Brain microvascular endothelial cell (primary cell): ENCODE measurements around the gene MEF2A.

Experiments
- DNase-seq: peaks from one replicate; pipeline ENCODE4 v3.0.0-alpha.2; 2020
- H3K27ac ChIP-seq: fragments of 250-450 bp; sonication (Bioruptor Pico); 2 replicates; pipeline ENCODE4 v1.5.1; 2020; ENCODE audit warnings: mild to moderate bottlenecking, moderate library complexity
- H3K27me3 ChIP-seq: fragments of 250-450 bp; sonication (Bioruptor Pico); replicated peaks from 2 replicates; pipeline ENCODE4 v1.5.1; 2020; ENCODE audit warnings: mild to moderate bottlenecking
- H3K36me3 ChIP-seq: fragments of 250-450 bp; sonication (Bioruptor Pico); replicated peaks from 2 replicates; pipeline ENCODE4 v1.5.1; 2020; ENCODE audit warnings: mild to moderate bottlenecking
- H3K4me3 ChIP-seq: 2 replicates; pipeline ENCODE4 v1.5.1; 2011; ENCODE audit warnings: low read depth, mild to moderate bottlenecking, control low read depth, low read length, moderate library complexity
- CTCF ChIP-seq: IDR thresholded peaks from 2 replicates; pipeline ENCODE4 v1.5.1; 2011; ENCODE audit warnings: low read depth, mild to moderate bottlenecking, moderate library complexity, low read length, control low read depth, inconsistent platforms; ENCODE audit errors: missing control alignments
- in situ Hi-C: cut with HindIII; loops from 2 replicates; pipeline ENCODE4 v1.10.0; 2017; ENCODE audit warnings: low sequenced_read_pairs, low pct_ligation_motif_present

MEF2A gene

GRCh38 chr15:99721896-99722295 lies 156.1 kb downstream of the MEF2A start:
- in situ Hi-C loops: loop anchor here (25.0 kb wide), 1 partner anchor 435 kb away; no protein-coding TSS in a partner anchor
- no peak for TF ChIP-seq CTCF
- H3K4me3 ChIP-seq: no peak overlapping the region
- H3K27me3 ChIP-seq: no peaks in the 10 kb centered on the region
- H3K27ac ChIP-seq: no peak overlapping the region
- H3K36me3 ChIP-seq: no peaks in the 10 kb centered on the region
- no peak for DNase-seq

- Histone ChIP-seq H3K36me3 (no peaks in the 10 kb centered on the region), H3K27ac (no peak overlapping the region), H3K4me3 (no peak overlapping the region), H3K27me3 (no peaks in the 10 kb centered on the region)
- TF ChIP-seq CTCF: no peak
- in situ Hi-C loops: loop anchor here (25.0 kb wide), 1 partner anchor 435 kb away; no protein-coding TSS in a partner anchor
- no peak for DNase-seq
Observed at GRCh38 chr15:99722406-99722805, 156.6 kb downstream of the MEF2A start.

- Histone ChIP-seq H3K27ac (no peak overlapping the region), H3K36me3 (no peaks in the 10 kb centered on the region)
- in situ Hi-C loops: no loop called here
Observed at GRCh38 chr15:99726333-99726732, 160.5 kb downstream of the MEF2A start.

GRCh38 chr15:99727330-99727729 lies 161.5 kb downstream of the MEF2A start:
- no peak overlapping the region for H3K27ac ChIP-seq
- H3K4me3 ChIP-seq: no peak overlapping the region
- H3K27me3 ChIP-seq: no peaks in the 10 kb centered on the region
- DNase-seq: no peak
- TF ChIP-seq CTCF: no peak
- H3K36me3 ChIP-seq: no peaks in the 10 kb centered on the region
- in situ Hi-C loops: no loop called here

More at GRCh38 chr15:99726333-99726732, 160.5 kb downstream of the MEF2A start:
- TF ChIP-seq CTCF: no peak
- Histone ChIP-seq H3K27me3 (no peaks in the 10 kb centered on the region), H3K4me3 (no peak overlapping the region)
- no peak for DNase-seq

GRCh38 chr15:99727733-99728132 lies 161.9 kb downstream of the MEF2A start:
- Histone ChIP-seq H3K36me3 (no peaks in the 10 kb centered on the region), H3K4me3 (no peak overlapping the region), H3K27me3 (no peaks in the 10 kb centered on the region), H3K27ac (no peak overlapping the region)
- TF ChIP-seq CTCF: no peak
- DNase-seq: no peak
- in situ Hi-C loops: no loop called here

- no peaks in the 10 kb centered on the region for H3K36me3 ChIP-seq
- H3K27me3 ChIP-seq: no peaks in the 10 kb centered on the region
- no peak for TF ChIP-seq CTCF
- H3K4me3 ChIP-seq: no peak overlapping the region
- H3K27ac ChIP-seq: no peak overlapping the region
- no peak for DNase-seq
- in situ Hi-C loops: no loop called here
Observed at GRCh38 chr15:99728916-99729315, 163.1 kb downstream of the MEF2A start.
